D721Med (cell line): ENCODE data around the gene EGF.
A peak's percentile ranks its signal among the peaks of the same experiment; 100 is the strongest.

Experiments
- DNase-seq: peaks from one replicate; pipeline ENCODE4 v3.0.0; 2011; ENCODE audit warnings: low spot score; ENCODE audit not compliant: insufficient read length
- FAIRE-seq: peaks from 2 replicates; lab custom pipeline; 2011; peaks lifted over from hg19 to GRCh38; lab: Jason Lieb, UNC
- TF ChIP-seq, protein P1 (sequence below): IDR thresholded peaks from 2 replicates; pipeline ENCODE4 v1.5.1; 2012; ENCODE audit warnings: mild to moderate bottlenecking, control low read depth; ENCODE audit not compliant: insufficient read depth; ENCODE audit errors: missing control alignments

EGF gene

DNA sequence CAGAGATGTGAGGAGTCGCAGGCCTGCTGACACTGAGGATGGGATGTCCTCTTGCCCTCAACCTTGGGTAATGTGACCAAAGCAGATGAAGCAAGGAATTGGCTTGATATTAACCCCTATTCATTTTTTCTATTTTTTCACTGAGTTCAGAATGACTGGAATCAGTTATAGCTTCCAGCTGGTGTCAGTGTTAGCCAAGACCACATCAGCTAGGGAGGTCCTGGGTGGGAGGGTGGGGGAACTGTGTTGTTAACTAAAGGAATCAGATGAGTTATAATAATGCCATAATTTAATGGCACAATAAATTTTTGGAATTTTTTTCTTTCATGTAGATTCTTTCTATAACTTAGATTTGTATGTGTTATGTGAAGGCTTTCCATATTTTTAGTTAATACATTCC lies 91.9 kb downstream of the EGF start:
- TF ChIP-seq, protein P1, sequence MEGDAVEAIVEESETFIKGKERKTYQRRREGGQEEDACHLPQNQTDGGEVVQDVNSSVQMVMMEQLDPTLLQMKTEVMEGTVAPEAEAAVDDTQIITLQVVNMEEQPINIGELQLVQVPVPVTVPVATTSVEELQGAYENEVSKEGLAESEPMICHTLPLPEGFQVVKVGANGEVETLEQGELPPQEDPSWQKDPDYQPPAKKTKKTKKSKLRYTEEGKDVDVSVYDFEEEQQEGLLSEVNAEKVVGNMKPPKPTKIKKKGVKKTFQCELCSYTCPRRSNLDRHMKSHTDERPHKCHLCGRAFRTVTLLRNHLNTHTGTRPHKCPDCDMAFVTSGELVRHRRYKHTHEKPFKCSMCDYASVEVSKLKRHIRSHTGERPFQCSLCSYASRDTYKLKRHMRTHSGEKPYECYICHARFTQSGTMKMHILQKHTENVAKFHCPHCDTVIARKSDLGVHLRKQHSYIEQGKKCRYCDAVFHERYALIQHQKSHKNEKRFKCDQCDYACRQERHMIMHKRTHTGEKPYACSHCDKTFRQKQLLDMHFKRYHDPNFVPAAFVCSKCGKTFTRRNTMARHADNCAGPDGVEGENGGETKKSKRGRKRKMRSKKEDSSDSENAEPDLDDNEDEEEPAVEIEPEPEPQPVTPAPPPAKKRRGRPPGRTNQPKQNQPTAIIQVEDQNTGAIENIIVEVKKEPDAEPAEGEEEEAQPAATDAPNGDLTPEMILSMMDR, result no peak
- DNase-seq (no peak), FAIRE-seq (no peak)

DNA sequence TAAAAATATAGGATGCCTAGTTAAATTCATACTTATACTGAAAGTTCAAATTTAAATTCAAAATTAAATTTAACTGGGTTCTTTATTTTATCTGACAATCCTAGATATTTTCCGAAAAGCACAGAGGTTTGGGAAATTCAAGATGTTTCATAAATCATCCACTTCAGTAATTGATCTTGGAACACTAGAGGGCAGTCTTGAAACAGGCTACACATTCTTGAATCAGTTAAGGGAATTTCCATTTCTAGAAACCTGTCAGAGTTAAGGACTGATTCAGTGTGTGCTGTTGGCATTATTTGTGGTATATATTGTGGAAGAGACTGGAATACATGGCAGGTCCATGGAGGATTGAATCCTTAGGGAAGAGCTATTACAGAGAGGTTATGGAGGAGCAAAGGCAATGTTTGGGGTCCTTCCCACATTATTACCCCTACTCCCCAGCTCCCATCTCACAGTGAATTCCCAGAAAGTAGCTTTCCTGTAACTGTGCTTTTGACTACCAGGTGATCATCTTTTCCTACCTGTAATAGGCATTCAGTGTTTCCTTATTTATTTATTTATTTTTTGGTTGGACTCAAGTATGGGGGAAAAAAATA lies 92.9 kb downstream of the EGF start:
- TF ChIP-seq, protein P1, result peak; percentile 82
- peak; percentile 22 for DNase-seq

DNA sequence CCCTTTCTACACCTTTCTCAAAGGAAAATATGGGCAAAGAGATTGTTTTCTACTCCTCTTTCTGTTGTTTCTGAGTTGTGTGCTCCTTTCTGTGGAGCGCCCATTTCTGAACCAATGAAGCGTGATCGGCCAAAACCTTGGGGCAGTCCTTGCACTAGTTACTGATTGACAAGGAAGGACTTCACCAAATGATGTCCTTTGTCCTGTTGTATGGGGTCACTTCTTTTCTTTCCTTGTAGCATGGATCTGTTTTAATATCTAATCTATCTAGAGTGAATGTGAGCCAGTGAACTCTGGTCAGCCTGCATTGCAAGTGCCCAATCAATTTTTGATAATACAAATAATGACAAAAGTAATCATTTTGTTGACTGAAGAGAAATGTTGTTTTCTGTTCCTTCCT lies 94.5 kb downstream of the EGF start:
- DNase-seq (no peak), FAIRE-seq (no peak)
- TF ChIP-seq, protein P1, result no peak

More for the DNA sequence above, 92.9 kb downstream of the EGF start:
- FAIRE-seq, result peak; percentile 85

DNA sequence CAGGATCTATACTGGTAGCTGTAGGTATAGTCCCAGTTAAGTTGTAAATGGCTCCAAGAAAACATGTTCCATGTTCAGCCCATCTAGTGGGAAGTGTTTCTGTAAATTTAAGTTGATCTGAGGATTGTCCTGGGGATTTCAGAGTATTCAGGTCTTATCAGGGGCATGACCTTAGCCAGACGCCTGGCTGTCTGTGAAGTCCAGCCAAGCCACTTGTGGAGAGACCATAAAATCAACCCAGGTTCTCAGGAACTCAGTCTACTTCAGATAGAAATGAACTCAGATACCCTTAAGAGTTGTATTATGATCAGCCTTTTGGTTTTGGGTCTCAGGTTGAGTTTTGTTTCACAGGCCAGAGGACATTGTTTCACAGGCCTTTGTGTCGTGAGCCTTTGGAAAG lies 95.9 kb downstream of the EGF start:
- DNase-seq (no peak), FAIRE-seq (no peak)

DNA sequence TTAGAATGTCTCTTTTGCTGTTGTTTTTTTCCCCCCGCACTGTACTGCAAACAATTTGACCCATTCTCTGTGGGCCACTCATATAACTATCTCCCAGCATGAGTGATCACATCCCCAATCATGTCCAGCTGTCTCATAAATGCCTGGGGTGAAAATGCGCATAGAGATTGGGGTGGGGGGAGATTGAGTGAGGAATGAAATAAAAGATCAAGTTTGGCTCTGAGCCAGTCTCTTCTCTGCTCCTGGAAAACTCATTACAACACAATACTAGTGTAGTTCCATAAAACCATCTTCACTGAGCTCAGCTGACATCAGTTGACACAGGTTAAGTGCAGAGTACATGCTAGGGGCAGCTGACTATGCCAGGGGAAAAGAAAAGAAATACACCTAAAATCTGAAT lies 96.9 kb downstream of the EGF start:
- no peak for FAIRE-seq

More for the DNA sequence above, 95.9 kb downstream of the EGF start:
- TF ChIP-seq, protein P1, result no peak

DNA sequence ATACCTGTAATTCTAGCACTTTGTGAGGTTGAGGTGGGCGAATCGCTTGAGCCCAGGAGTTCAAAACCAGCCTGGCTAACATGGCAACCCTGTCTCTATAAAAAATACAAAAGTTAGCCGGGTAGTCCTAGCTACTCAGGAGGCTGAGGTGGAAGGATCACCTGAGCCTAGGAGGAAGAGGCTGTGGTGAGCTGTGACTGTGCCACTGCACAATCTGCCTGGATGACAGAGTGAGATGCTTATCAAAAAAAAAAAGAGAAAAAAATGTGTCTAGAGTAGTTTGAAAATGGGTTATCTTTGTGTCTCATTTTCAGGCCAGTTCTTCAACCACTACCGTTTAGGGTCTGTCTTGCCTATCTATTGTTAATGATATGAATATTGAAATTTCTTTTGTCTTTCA lies 98.1 kb downstream of the EGF start:
- DNase-seq (no peak), FAIRE-seq (no peak)
- TF ChIP-seq, protein P1, result no peak

More for the DNA sequence above, 96.9 kb downstream of the EGF start:
- TF ChIP-seq, protein P1, result no peak
- DNase-seq, result no peak

DNA sequence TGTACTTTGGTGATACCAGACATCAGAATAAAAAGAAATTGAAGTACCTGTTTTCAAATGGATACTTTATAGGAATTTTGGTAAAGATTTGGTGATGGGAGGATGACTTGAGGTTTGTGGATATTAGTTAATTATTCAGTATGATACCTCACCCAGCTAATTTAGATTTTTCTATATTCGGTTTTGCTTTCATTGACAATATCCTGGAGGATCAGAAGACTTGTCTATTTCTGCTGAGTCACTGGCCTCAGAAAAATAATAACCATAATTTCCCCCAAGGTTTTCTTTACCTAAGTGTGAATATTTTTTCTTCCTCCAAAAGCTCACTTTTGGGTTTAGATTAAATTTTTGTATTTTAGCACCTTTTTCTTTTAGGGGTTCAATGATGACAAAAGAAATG lies 100.2 kb downstream of the EGF start:
- DNase-seq (no peak), FAIRE-seq (no peak)

More for the DNA sequence above, 100.2 kb downstream of the EGF start:
- TF ChIP-seq, protein P1, result no peak
